Activated CD4-positive, alpha-beta T cell treated with anti-CD3 and anti-CD28 coated beads for 4 hours (primary cell): ENCODE results near the gene ANOS1.
"Not testable (repeated sequence)": the region's sequence is repeated elsewhere in the genome, so short reads cannot be mapped to it uniquely, and the experiment has no call there.

Experiments used
- DNase-seq, 2 donors: peaks; one replicate each; pipeline ENCODE4 v3.0.0-alpha.2; 2020

The ANOS1 gene

GRCh38 chrX:8731559-8732395 lies at the start of gene ANOS1:
ANOS1 (minus strand) TSS chrX:8732137; CDS start chrX:8732036, 101 bp downstream.
- DNase-seq, result no peak

- no peak for DNase-seq
These were observed 41.2 kb upstream of the ANOS1 start for GRCh38 chrX:8773117-8773516.

GRCh38 chrX:8760021-8760420 lies 28.1 kb upstream of the ANOS1 start:
- no peak for DNase-seq

- DNase-seq, result not testable (repeated sequence)
These were observed 26.8 kb upstream of the ANOS1 start for GRCh38 chrX:8758706-8759105.

GRCh38 chrX:8757609-8758389 lies 25.9 kb upstream of the ANOS1 start:
- DNase-seq, result not testable (repeated sequence)

- no peak for DNase-seq
These were observed 23.9 kb upstream of the ANOS1 start for GRCh38 chrX:8755813-8756212.

- DNase-seq, result no peak
These were observed 23.2 kb upstream of the ANOS1 start for GRCh38 chrX:8755116-8755515.

- DNase-seq, result no peak
These were observed 17.8 kb upstream of the ANOS1 start for GRCh38 chrX:8749697-8750096.

- no peak for DNase-seq
These were observed 16.9 kb upstream of the ANOS1 start for GRCh38 chrX:8748855-8749254.

- DNase-seq, result peak; percentile 43 to 64
These were observed 11.3 kb upstream of the ANOS1 start for GRCh38 chrX:8743126-8743732.

GRCh38 chrX:8741981-8742380 lies 10.0 kb upstream of the ANOS1 start:
- no peak for DNase-seq

GRCh38 chrX:8738588-8739189 lies 6.8 kb upstream of the ANOS1 start:
- DNase-seq, result peak in 1 of 2 donors; percentile 8

- DNase-seq, result no peak
These were observed 5.9 kb upstream of the ANOS1 start for GRCh38 chrX:8737883-8738282.

GRCh38 chrX:8730812-8731558 lies 952 bp downstream of the ANOS1 start:
- DNase-seq, result no peak

- DNase-seq, result no peak
These were observed 2.1 kb downstream of the ANOS1 start for GRCh38 chrX:8729811-8730210.

- DNase-seq, result no peak
These were observed 2.9 kb downstream of the ANOS1 start for GRCh38 chrX:8728932-8729535.

- DNase-seq, result no peak
These were observed 5.8 kb downstream of the ANOS1 start for GRCh38 chrX:8726031-8726652.

GRCh38 chrX:8724300-8724699 lies 7.6 kb downstream of the ANOS1 start:
- DNase-seq, result no peak

GRCh38 chrX:8721536-8721935 lies 10.4 kb downstream of the ANOS1 start:
- no peak for DNase-seq

- no peak for DNase-seq
These were observed 11.8 kb downstream of the ANOS1 start for GRCh38 chrX:8720136-8720535.

- no peak for DNase-seq
These were observed 14.6 kb downstream of the ANOS1 start for GRCh38 chrX:8717354-8717753.

GRCh38 chrX:8714164-8714563 lies 17.8 kb downstream of the ANOS1 start:
- DNase-seq, result no peak
